Measurements from ENCODE around the gene DUOX2. TPM values are rescaled to one million over a fixed set of nuclear protein-coding genes. Genes with fewer than 3 reads are reported as not detected.
"Not testable (repeated sequence)": the region's sequence is repeated elsewhere in the genome, so short reads cannot be mapped to it uniquely, and the experiment has no call there.

The DUOX2 gene
- total RNA-seq, 1 experiment from 2014 or later, result 0.02 TPM

GRCh38 chr15:45139770-45140169 is 25.8 kb upstream of the DUOX2 start:
- no peak for DNase-seq (ENCODE audit: extremely low read depth, low read depth)

GRCh38 chr15:45138814-45139765 is 25.1 kb upstream of the DUOX2 start:
- DNase-seq (ENCODE audit: extremely low read depth, low read depth), result no peak

DNA sequence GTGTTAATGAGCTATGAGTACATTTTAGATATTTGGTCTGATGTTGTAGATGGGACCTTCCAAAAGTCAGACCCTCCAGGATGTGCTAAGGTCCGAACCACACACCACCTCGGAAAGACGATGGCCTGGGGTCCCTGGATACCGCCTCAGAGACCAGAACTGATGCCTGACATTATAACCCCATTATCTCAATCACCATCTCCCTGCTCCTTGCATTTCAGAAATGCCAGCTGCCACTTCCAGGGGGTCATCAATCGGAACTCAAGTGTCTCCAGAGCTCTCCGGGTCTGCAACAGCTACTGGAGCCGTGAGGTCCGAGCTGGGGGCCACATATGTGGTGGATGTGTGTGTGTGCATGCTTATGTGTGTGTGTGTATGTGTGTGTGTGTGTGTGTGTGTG is 23.7 kb upstream of the DUOX2 start:
- no peak for DNase-seq (ENCODE audit: extremely low read depth, low read depth)

DNA sequence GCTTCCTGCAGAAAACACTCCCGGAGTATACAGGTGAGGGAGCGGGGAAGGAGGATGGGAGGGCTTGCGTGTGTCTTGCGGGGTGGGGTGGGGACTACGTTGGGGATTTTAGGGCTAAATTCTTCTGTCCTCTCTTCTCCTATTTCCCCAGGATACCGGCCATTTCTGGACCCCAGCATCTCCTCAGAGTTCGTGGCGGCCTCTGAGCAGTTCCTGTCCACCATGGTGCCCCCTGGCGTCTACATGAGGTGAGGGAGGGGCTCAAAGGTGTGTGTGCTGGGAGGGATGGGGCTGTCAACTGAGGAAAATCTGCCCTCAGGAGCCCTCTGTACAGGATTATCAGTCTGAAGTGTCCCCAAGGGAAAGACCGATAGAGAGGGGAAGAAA is 22.4 kb upstream of the DUOX2 start:
- DNase-seq (ENCODE audit: extremely low read depth, low read depth), result no peak

DNA sequence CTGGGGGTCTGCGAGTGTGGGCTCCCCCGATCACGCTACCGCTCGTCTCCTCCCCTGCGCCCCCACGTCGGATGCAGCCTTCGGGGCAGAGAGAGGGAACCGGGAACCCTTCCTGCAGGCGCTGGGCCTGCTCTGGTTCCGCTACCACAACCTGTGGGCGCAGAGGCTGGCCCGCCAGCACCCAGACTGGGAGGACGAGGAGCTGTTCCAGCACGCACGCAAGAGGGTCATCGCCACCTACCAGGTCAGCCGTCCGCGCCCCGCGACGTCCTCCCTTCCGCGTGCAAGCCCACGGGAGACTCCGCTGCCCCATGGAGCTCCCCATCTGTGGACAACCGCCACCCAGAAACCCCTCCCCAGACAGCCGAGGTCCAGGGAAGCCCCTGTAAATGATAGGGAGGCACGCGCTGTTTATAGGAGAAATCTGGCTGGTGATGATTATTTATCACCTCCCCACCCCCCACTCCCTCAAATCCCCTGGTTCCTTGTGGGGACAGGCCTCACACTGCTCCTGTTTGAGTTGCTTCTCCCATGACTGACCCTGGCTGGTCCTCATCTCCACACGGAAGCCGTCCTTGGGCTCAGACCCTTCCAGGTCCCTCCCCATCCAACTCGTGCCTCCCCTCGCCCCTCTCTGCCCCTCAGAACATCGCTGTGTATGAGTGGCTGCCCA is 21.9 kb upstream of the DUOX2 start:
- not testable (repeated sequence) for DNase-seq (ENCODE audit: extremely low read depth, low read depth)

GRCh38 chr15:45134682-45135604 is 21.0 kb upstream of the DUOX2 start:
- DNase-seq (ENCODE audit: extremely low read depth, low read depth), result no peak

- DNase-seq (ENCODE audit: extremely low read depth, low read depth), result no peak
Measured at GRCh38 chr15:45134046-45134445, 20.1 kb upstream of the DUOX2 start.

GRCh38 chr15:45133561-45133920 is 19.6 kb upstream of the DUOX2 start:
- no peak for DNase-seq (ENCODE audit: extremely low read depth, low read depth)

GRCh38 chr15:45132844-45133560 is 19.0 kb upstream of the DUOX2 start:
- DNase-seq (ENCODE audit: extremely low read depth, low read depth), result no peak

DNA sequence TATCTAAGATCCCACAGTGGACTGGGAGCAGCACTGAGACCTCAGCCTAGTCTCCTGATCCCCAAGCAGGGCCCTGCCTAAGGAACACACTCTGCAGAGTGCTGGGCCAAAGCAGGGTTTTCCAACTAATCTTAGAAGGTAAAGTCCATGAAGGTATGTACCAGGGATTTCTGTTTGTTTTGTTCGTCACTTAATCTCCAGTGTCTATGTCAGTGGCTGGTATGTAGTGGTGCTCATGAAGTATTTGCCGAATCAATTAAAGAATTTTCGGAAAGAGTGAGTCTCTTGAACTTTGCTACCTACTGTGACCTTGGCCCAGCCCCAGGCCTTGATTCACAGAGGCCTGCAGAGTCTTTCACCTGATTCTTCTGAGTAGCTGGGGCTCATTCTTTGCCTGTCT is 17.5 kb upstream of the DUOX2 start:
- no peak for DNase-seq (ENCODE audit: extremely low read depth, low read depth)

- no peak for DNase-seq (ENCODE audit: extremely low read depth, low read depth)
Measured at GRCh38 chr15:45130291-45131000, 16.5 kb upstream of the DUOX2 start.

GRCh38 chr15:45129651-45130129 is 15.7 kb upstream of the DUOX2 start, which contains the start of the genes DUOX1 and DUOXA1:
Gene DUOX1 (plus strand): TSS chr15:45129994. CDS start chr15:45131967, 1,973 bp downstream.
Gene DUOXA1 (minus strand): TSS chr15:45129879. CDS start chr15:45123014, 6,865 bp downstream.
- no peak for DNase-seq (ENCODE audit: extremely low read depth, low read depth)

DNA sequence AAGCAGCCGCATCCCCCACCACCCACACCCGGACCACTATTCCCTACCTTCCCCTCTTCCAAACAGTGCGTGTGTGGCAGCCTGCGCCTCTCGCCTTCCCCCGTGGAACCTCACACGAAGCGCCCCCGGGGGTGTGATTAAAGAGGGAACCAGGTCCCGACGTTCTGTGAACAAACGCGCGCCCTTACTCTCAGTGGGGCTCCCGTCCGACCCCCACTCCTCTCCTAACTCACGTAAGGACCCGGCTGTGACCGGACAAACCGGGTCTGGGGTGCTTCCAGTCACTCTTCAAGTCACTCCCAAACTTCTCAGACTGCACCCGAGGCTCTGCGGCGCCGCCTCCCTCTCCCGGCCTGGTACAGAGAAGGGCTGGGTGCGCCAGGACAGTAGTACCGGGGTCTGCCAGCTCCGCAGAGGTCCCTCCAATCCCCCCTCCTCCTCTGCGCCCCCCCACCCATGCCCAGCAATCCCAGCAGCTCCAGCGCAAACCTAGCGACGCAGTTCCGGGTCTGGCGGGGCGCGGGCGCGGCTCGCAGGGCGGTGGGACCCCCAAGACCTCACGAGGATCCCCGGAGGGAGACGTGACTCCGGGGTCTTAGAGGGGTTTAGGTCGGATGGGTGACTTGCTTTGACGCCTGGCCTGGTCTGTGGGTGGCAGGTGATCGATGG is 15.1 kb upstream of the DUOX2 start:
- DNase-seq (ENCODE audit: extremely low read depth, low read depth), result no peak

GRCh38 chr15:45126535-45127158 is 12.7 kb upstream of the DUOX2 start:
- peak; percentile 39 for DNase-seq (ENCODE audit: extremely low read depth, low read depth)

GRCh38 chr15:45123397-45123796 is 9.4 kb upstream of the DUOX2 start:
- no peak for DNase-seq (ENCODE audit: extremely low read depth, low read depth)

DNA sequence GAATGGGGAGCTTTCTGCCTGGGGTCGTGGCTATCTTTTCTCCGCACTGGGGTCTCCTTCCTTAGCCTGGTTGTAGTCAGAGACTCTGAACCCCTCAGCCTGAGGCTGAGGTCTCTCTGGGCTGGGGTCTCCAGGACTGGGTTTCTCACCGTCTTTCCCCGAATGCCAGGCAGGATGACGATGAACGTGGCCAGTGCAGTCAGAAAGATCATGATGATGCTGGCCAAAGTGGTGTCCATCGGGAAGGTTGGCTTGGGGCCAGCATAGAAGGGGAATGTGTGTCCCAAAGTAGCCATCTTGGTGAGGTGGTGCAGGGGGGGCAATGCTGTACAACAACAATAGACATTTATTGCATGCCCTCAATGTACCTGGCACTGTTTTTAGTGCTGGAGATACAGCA is 8.7 kb upstream of the DUOX2 start:
- DNase-seq (ENCODE audit: extremely low read depth, low read depth), result no peak

DNA sequence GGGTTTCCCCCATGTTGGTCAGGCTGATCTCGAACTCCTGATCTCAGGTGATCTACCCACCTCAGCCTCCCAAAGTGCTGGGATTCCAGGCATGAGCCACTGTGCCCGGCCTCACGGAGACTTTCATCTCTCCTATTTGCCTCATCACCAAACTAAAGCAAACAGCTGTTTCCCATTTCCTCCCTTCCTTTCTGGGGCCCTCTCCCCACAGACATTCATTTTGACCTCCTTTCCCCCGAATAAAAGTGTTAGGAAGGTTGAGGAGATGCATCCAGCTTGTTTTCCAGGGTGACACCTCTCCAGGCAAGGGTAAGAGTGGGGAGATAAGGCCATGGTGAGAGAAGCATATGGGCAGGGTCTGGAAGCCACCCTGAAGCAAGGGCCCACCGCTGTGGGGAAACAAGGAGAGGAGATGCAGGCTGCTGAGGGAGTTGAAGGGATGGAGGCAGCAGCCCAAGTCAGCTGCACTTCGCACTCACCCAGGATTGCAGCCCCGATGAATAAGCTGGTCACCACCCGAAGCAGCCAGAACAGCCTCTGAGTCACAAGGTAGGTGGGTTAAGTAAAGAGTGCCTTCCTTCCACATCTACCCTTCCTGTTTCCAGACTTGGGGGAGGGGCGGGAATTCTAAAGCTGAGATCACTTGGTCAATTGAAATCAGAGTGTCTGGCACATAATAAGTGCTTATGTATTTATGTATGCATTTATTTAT is 7.9 kb upstream of the DUOX2 start:
- DNase-seq (ENCODE audit: extremely low read depth, low read depth), result no peak

DNA sequence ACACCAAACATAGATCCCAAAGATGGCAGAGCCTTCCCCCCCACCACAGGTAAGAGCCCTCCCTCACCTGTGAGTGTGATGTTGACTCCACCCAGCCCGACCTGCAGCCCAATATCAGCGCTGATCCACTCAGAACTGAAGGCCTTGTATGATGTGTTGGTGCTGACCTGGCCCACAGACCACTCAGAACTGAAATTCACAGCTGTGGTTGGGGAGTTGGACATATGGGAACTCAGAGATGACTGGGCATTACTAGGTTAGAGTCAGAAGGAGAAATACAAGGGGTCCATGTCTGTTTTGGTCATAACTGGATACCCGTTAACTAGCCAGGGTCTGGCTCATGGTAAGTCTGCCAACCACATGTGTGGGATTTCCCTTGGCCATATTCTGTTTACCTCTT is 7.0 kb upstream of the DUOX2 start:
- no peak for DNase-seq (ENCODE audit: extremely low read depth, low read depth)

Measured in NCI-H460 (cell line).